Fibroblast of gingiva (primary cell): ENCODE results near the gene CBLN1.
"Not testable (repeated sequence)": the region's sequence is repeated elsewhere in the genome, so short reads cannot be mapped to it uniquely, and the experiment has no call there.

ENCODE experiments used
- DNase-seq: peaks from one replicate; pipeline ENCODE4 v3.0.0-alpha.2; 2011; ENCODE audit warnings: low read depth

CBLN1 gene

GRCh38 chr16:49277766-49278566 lies 3.7 kb downstream of the CBLN1 start:
- no peak for DNase-seq

- DNase-seq, result no peak
These were observed 4.3 kb downstream of the CBLN1 start for GRCh38 chr16:49277386-49277742.

GRCh38 chr16:49276646-49277385 lies 4.8 kb downstream of the CBLN1 start:
- no peak for DNase-seq

GRCh38 chr16:49275870-49276269 lies 5.8 kb downstream of the CBLN1 start:
- no peak for DNase-seq

- DNase-seq, result no peak
These were observed 6.4 kb downstream of the CBLN1 start for GRCh38 chr16:49275050-49275730.

- no peak for DNase-seq
These were observed 7.0 kb downstream of the CBLN1 start for GRCh38 chr16:49274591-49274990.

- DNase-seq, result no peak
These were observed 7.9 kb downstream of the CBLN1 start for GRCh38 chr16:49273771-49274170.

GRCh38 chr16:49271363-49271762 lies 10.3 kb downstream of the CBLN1 start:
- DNase-seq, result no peak

- no peak for DNase-seq
These were observed 12.4 kb downstream of the CBLN1 start for GRCh38 chr16:49269201-49269600.

- no peak for DNase-seq
These were observed 13.0 kb downstream of the CBLN1 start for GRCh38 chr16:49268667-49269066.

GRCh38 chr16:49262501-49262900 lies 19.1 kb downstream of the CBLN1 start:
- no peak for DNase-seq

- no peak for DNase-seq
These were observed 19.7 kb downstream of the CBLN1 start for GRCh38 chr16:49261930-49262329.

GRCh38 chr16:49260956-49261530 lies 20.6 kb downstream of the CBLN1 start:
- DNase-seq, result no peak

GRCh38 chr16:49260253-49260652 lies 21.4 kb downstream of the CBLN1 start:
- no peak for DNase-seq

- DNase-seq, result no peak
These were observed 22.3 kb downstream of the CBLN1 start for GRCh38 chr16:49259330-49259729.

- no peak for DNase-seq
These were observed 30.9 kb downstream of the CBLN1 start for GRCh38 chr16:49250689-49251088.

- no peak for DNase-seq
These were observed 33.4 kb downstream of the CBLN1 start for GRCh38 chr16:49248227-49248626.

- no peak for DNase-seq
These were observed 45.4 kb downstream of the CBLN1 start for GRCh38 chr16:49236216-49236615.

GRCh38 chr16:49228335-49228734 lies 53.3 kb downstream of the CBLN1 start:
- not testable (repeated sequence) for DNase-seq
